ENCODE measurements around the gene DCUN1D1.
A peak's percentile ranks its signal among the peaks of the same experiment; 100 is the strongest.

The DCUN1D1 gene

GRCh38 chr3:182921665-182922355, 58.5 kb downstream of the DCUN1D1 start:
- H3K4me3 ChIP-seq (ENCODE audit: low read length) = no peak overlapping the region
- TF ChIP-seq CTCF (conservative IDR thresholded peaks at IDR 0.05; ENCODE audit: low read length) = no peak
- DNase-seq (ENCODE audit: low read depth) = peak; percentile 69

- no peak overlapping the region for H3K4me3 ChIP-seq (ENCODE audit: low read length)
- DNase-seq (ENCODE audit: low read depth) = no peak
- no peak for TF ChIP-seq CTCF (conservative IDR thresholded peaks at IDR 0.05; ENCODE audit: low read length)
These were observed 59.7 kb downstream of the DCUN1D1 start for GRCh38 chr3:182920515-182921084.

GRCh38 chr3:182919866-182920357, 60.4 kb downstream of the DCUN1D1 start:
- no peak overlapping the region for H3K4me3 ChIP-seq (ENCODE audit: low read length)
- DNase-seq (ENCODE audit: low read depth) = no peak
- no peak for TF ChIP-seq CTCF (conservative IDR thresholded peaks at IDR 0.05; ENCODE audit: low read length)

GRCh38 chr3:182917134-182917533, 63.2 kb downstream of the DCUN1D1 start:
- DNase-seq (ENCODE audit: low read depth) = no peak
- TF ChIP-seq CTCF (conservative IDR thresholded peaks at IDR 0.05; ENCODE audit: low read length) = no peak
- no peak overlapping the region for H3K4me3 ChIP-seq (ENCODE audit: low read length)

- peak; percentile 34 for DNase-seq (ENCODE audit: low read depth)
- no peak overlapping the region for H3K4me3 ChIP-seq (ENCODE audit: low read length)
- no peak for TF ChIP-seq CTCF (conservative IDR thresholded peaks at IDR 0.05; ENCODE audit: low read length)
These were observed 66.0 kb downstream of the DCUN1D1 start for GRCh38 chr3:182914341-182914740.

GRCh38 chr3:182913889-182914288, 66.4 kb downstream of the DCUN1D1 start:
- no peak overlapping the region for H3K4me3 ChIP-seq (ENCODE audit: low read length)
- no peak for TF ChIP-seq CTCF (conservative IDR thresholded peaks at IDR 0.05; ENCODE audit: low read length)
- no peak for DNase-seq (ENCODE audit: low read depth)

GRCh38 chr3:182912474-182912873, 67.9 kb downstream of the DCUN1D1 start:
- DNase-seq (ENCODE audit: low read depth) = no peak
- no peak for TF ChIP-seq CTCF (conservative IDR thresholded peaks at IDR 0.05; ENCODE audit: low read length)
- H3K4me3 ChIP-seq (ENCODE audit: low read length) = no peak overlapping the region

Data from AG10803 (cell line).